Stomach (tissue), 9 donors: Measurements from ENCODE around the gene KCNG3. TPM values are rescaled to one million over a fixed set of nuclear protein-coding genes. Genes with fewer than 3 reads are reported as not detected.

Experiments
- DNase-seq, 2 donors: peaks; one replicate each; pipeline versions ENCODE4 v3.0.0 to v3.0.0-alpha.2; 2013 to 2019
- H3K27ac ChIP-seq, 5 donors: fragments of 200-600 bp in 4 of 5; sonication (generic) in 4 of 5; one replicate each; pipeline ENCODE4 v1.5.1; 2013 to 2019; ENCODE audit warnings: mild to moderate bottlenecking in 1 of 5, moderate library complexity in 1 of 5
- H3K27me3 ChIP-seq, 3 donors: fragments of 200-600 bp; sonication (generic); one replicate each; pipeline ENCODE4 v1.5.1; 2017 to 2019; ENCODE audit warnings: mixed run types in 1 of 3
- H3K36me3 ChIP-seq, 4 donors: fragments of 200-600 bp; sonication (generic); 1 replicate in 3 of 4; 2 replicates in 1 of 4; pipeline ENCODE4 v1.5.1; 2016 to 2019
- H3K4me1 ChIP-seq, 4 donors: fragments of 200-600 bp; sonication (generic); one replicate each; pipeline ENCODE4 v1.5.1; 2016 to 2019
- H3K4me3 ChIP-seq, 4 donors: fragments of 200-600 bp; sonication (generic) in 3 of 4; one replicate each; pipeline ENCODE4 v1.5.1; 2016 to 2019; ENCODE audit warnings: mild to moderate bottlenecking in 1 of 4
- H3K9me3 ChIP-seq, 4 donors: fragments of 200-600 bp; sonication (generic); one replicate each; pipeline ENCODE4 v1.5.1; 2016 to 2019
- EP300 ChIP-seq: sonication (generic); formaldehyde crosslinking; IDR thresholded peaks from one replicate; pipeline ENCODE4 v1.6.1; 2017; ENCODE audit warnings: antibody characterized with exemption
- POLR2A ChIP-seq, 4 donors: fragments of 450-650 bp; IDR thresholded peaks; one replicate each; pipeline ENCODE4 v1.6.1; 2016; ENCODE audit warnings: antibody characterized with exemption in 4 of 4, control low read depth in 2 of 4, mild to moderate bottlenecking in 1 of 4, moderate library complexity in 1 of 4
- POLR2AphosphoS5 ChIP-seq, 3 donors: sonication (generic); formaldehyde crosslinking; IDR thresholded peaks; one replicate each; pipeline ENCODE4 v1.6.1; 2016; ENCODE audit warnings: antibody characterized with exemption in 3 of 3
- WGBS, 5 donors: extraction: QIAGEN DNeasy Blood & Tissue Kit in 3 of 5; methylation state at CpG; one replicate each; pipeline versions ENCODE4 v1.1.5 to v1.1.7; 2013 to 2018; 5-methylcytosine and 5-hydroxymethylcytosine counted together
- intact Hi-C: fragments of 100-400 bp; cut with DNase I; formaldehyde crosslinking; loops from one replicate; pipeline ENCODE4 v1.15.1; 2023; ENCODE audit warnings: low total_unique reads
- polyA plus RNA-seq, 3 donors: library from polyadenylated mRNA; stranded (reverse); fragments of 200-250 nt; gene quantifications; one replicate each; pipeline ENCODE4 v1.2.3, GENCODE V29; 2013
- total RNA-seq, 5 donors: library from RNA; depleted of rRNA; stranded (reverse); fragments of >200 nt; gene quantifications; one replicate each; pipeline versions ENCODE4 v1.1.0 to v1.2.3, GENCODE V29; 2014 to 2016
- TF ChIP-seq, protein P1 (sequence below), 7 experiments: fragments of 450-650 bp in 4 of 7; fragments of 200-600 bp in 3 of 7; sonication (generic) in 3 of 7; IDR thresholded peaks; one replicate each; pipeline ENCODE4 v1.5.1; 2016 to 2019; ENCODE audit warnings: antibody characterized with exemption in 7 of 7, control low read depth in 2 of 7, mild to moderate bottlenecking in 1 of 7
- donor health status: healthy with polysubstance abuse.
- donor health status: Bipolar disorder and iron deficiency.
- donor health status: healthy.

KCNG3 gene
- total and polyA plus RNA-seq, 8 donors = 0.43 to 55.3 (median 1.5) TPM; not detected in 5

DNA sequence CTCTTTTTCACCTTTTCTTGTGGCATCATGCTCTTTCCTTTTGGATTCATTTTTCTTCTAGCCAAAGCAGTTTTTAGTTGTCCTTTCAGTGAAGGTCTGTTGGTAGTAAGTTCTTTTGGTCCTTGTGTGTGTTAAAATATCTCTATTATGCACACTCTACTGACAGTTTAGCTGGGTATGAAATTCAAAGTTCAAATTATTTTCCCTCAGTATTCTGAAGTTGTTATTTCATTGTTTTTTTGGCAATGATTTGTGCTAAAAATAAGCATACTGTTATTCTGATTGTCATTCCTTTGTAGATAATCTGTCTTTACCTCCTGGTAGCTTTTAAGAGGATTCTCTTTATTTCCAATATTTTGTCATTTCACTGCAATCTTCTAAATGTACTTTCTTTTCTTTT, 79.6 kb downstream of the KCNG3 start:
- no peak for DNase-seq
- Histone ChIP-seq H3K27me3 (no peaks in the 10 kb centered on the region), H3K9me3 (peaks cover 0 to 25% (median 14%) of the 10 kb centered on the region in 4 donors), H3K4me1 (no peaks in the 10 kb centered on the region), H3K4me3 (no peak overlapping the region), H3K27ac (no peak overlapping the region), H3K36me3 (no peaks in the 10 kb centered on the region)
- intact Hi-C loops = no loop called here
- TF ChIP-seq POLR2A (IDR thresholded peaks at IDR 0.05) (no peak), POLR2AphosphoS5 (IDR thresholded peaks at IDR 0.05) (no peak), EP300 (no peak)
- TF ChIP-seq, protein P1, sequence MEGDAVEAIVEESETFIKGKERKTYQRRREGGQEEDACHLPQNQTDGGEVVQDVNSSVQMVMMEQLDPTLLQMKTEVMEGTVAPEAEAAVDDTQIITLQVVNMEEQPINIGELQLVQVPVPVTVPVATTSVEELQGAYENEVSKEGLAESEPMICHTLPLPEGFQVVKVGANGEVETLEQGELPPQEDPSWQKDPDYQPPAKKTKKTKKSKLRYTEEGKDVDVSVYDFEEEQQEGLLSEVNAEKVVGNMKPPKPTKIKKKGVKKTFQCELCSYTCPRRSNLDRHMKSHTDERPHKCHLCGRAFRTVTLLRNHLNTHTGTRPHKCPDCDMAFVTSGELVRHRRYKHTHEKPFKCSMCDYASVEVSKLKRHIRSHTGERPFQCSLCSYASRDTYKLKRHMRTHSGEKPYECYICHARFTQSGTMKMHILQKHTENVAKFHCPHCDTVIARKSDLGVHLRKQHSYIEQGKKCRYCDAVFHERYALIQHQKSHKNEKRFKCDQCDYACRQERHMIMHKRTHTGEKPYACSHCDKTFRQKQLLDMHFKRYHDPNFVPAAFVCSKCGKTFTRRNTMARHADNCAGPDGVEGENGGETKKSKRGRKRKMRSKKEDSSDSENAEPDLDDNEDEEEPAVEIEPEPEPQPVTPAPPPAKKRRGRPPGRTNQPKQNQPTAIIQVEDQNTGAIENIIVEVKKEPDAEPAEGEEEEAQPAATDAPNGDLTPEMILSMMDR (IDR thresholded peaks at IDR 0.05) = no peak

GRCh38 chr2:42410742-42411514, 82.9 kb downstream of the KCNG3 start:
- Histone ChIP-seq H3K4me1 (no peaks in the 10 kb centered on the region), H3K27me3 (peaks cover 0 to 8% (median 0%) of the 10 kb centered on the region in 3 donors), H3K4me3 (no peak overlapping the region), H3K9me3 (peaks cover 0 to 25% (median 14%) of the 10 kb centered on the region in 4 donors), H3K27ac (no peak overlapping the region), H3K36me3 (no peaks in the 10 kb centered on the region)
- 28 to 60% (median 43%) methylated on average over 3 of the region's 3 CpGs for WGBS, 5 donors
- DNase-seq = no peak
- TF ChIP-seq POLR2A (IDR thresholded peaks at IDR 0.05) (no peak), EP300 (no peak), POLR2AphosphoS5 (IDR thresholded peaks at IDR 0.05) (no peak)
- TF ChIP-seq, protein P1 (IDR thresholded peaks at IDR 0.05) = no peak
- intact Hi-C loops = no loop called here

- 94 to 99% (median 98%) methylated on average over 6 to 8 of the region's 8 CpGs for WGBS, 5 donors
- DNase-seq = no peak
These were observed 85.8 kb downstream of the KCNG3 start for GRCh38 chr2:42408009-42408408.

GRCh38 chr2:42407476-42407875, 86.3 kb downstream of the KCNG3 start:
- WGBS, 5 donors = 68 to 84% (median 79%) methylated on average over 4 to 6 of the region's 6 CpGs
- DNase-seq = no peak

More at GRCh38 chr2:42408009-42408408, 85.8 kb downstream of the KCNG3 start:
- H3K36me3 ChIP-seq = no peaks in the 10 kb centered on the region
- H3K27ac ChIP-seq = no peak overlapping the region
- intact Hi-C loops = no loop called here
- no peaks in the 10 kb centered on the region for H3K4me1 ChIP-seq
- H3K4me3 ChIP-seq = no peak overlapping the region
- H3K27me3 ChIP-seq = peaks cover 0 to 8% (median 0%) of the 10 kb centered on the region in 3 donors
- peaks cover 0 to 3% (median 0%) of the 10 kb centered on the region in 4 donors for H3K9me3 ChIP-seq
- TF ChIP-seq POLR2AphosphoS5 (IDR thresholded peaks at IDR 0.05) = no peak

More at GRCh38 chr2:42407476-42407875, 86.3 kb downstream of the KCNG3 start:
- Histone ChIP-seq H3K4me3 (no peak overlapping the region), H3K9me3 (no peaks in the 10 kb centered on the region), H3K27ac (no peak overlapping the region), H3K36me3 (no peaks in the 10 kb centered on the region), H3K27me3 (peaks cover 0 to 8% (median 0%) of the 10 kb centered on the region in 3 donors), H3K4me1 (no peaks in the 10 kb centered on the region)
- TF ChIP-seq POLR2AphosphoS5 (IDR thresholded peaks at IDR 0.05) = no peak
- TF ChIP-seq EP300 = no peak
- TF ChIP-seq, protein P1 (IDR thresholded peaks at IDR 0.05) = no peak
- no peak for TF ChIP-seq POLR2A (IDR thresholded peaks at IDR 0.05)
- intact Hi-C loops = no loop called here
